ENCODE results near the gene BEST1. TPM values are rescaled to one million over a fixed set of nuclear protein-coding genes. Genes with fewer than 3 reads are reported as not detected.

Gene BEST1
- total and polyA plus RNA-seq, 9 donors: 1.0 to 17.8 (median 4.2) TPM

DNA sequence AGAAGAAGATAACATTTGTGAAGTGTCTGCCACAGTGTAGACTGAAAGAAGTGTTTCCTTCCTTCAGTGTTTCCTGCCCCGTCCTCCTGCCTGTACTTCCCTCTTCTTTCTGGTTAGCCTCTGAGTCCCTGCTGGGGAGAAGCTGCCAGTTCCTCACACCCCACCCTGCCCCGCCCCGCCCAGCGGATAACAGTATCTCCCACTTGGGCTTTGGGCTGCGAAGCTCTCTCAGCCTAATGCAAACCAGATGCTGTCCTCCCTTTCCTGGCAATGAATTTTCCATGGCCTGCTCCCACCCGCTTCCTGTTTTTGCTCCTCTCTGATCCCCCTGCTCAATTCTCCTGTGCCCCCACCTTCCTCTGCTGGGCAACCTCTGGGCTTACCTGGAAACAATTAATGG lies 27.6 kb upstream of the BEST1 start:
- WGBS, 3 donors: 1 to 8% (median 7%) methylated on average over 6 of the region's 6 CpGs
- intact Hi-C loops (cut with DNase I): no loop called here

DNA sequence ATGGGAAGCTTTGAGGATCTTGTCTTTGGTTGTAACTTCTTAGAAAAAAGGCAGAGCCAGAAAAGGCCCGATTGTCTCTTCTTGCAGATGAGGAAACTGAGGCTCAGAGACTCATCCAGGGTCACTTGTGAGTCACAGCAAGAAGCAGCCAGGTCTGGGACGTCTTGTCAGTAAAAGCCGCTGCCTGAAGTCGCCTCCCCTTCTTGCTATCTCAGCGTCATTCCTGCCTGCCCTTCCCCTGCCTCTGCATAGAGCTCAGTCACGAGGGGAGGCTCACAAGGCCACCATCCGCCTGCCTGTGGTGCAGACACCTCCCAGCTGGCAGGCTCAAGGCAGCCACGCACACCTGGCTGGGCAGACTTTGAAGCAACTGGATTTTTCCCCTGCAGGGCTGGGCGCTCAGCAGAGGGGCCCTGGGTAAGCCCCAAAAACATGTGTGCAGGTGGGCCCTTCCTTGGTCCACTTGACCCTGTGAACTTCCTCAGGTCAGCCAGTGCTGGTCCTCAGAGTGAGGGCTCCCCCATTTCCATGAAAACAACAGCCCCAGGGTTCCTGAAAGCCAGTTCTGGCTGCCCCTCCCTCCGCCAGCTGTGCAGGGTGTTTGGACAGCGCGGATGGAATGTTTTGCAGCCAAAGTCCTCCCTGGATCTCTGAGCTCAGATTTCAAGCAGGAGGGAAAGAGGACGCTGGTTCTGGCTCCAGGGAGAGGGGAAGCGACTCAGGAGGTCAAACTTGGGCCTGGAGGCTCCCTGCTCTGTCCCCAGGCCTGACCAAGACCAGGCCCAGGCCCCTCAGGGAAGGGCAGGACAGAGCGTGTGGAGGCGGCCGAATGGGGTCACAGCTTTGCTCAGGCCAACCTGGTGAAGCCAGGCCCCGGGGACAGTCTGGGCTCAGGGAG lies 26.7 kb upstream of the BEST1 start:
- Histone ChIP-seq H3K27ac (peak overlapping the region; percentile 76 to 98), H3K4me1 (ENCODE audit: insufficient read depth) (peaks cover 21% of the 10 kb centered on the region), H3K36me3 (no peaks in the 10 kb centered on the region), H3K9me3 (no peaks in the 10 kb centered on the region), H3K27me3 (no peaks in the 10 kb centered on the region), H3K4me3 (no peak overlapping the region)
- intact Hi-C loops (cut with DNase I): no loop called here
- TF ChIP-seq CTCF (IDR thresholded peaks at IDR 0.05) (no peak), POLR2A (IDR thresholded peaks at IDR 0.05) (peak; percentile 10)
- WGBS, 3 donors: 6 to 17% (median 14%) methylated on average over 18 of the region's 18 CpGs
- peak; percentile 80 to 85 (median 82) for DNase-seq

More for the DNA sequence above, 27.6 kb upstream of the BEST1 start:
- Histone ChIP-seq H3K4me1 (ENCODE audit: insufficient read depth) (peaks cover 26% of the 10 kb centered on the region), H3K4me3 (no peak overlapping the region), H3K27me3 (no peaks in the 10 kb centered on the region), H3K36me3 (no peaks in the 10 kb centered on the region), H3K9me3 (no peaks in the 10 kb centered on the region), H3K27ac (peak overlapping the region; percentile 76 to 98)
- peak; percentile 84 to 94 (median 91) for DNase-seq
- no peak for TF ChIP-seq POLR2A (IDR thresholded peaks at IDR 0.05)
- peak; percentile 45 for TF ChIP-seq EP300 (IDR thresholded peaks at IDR 0.05)

DNA sequence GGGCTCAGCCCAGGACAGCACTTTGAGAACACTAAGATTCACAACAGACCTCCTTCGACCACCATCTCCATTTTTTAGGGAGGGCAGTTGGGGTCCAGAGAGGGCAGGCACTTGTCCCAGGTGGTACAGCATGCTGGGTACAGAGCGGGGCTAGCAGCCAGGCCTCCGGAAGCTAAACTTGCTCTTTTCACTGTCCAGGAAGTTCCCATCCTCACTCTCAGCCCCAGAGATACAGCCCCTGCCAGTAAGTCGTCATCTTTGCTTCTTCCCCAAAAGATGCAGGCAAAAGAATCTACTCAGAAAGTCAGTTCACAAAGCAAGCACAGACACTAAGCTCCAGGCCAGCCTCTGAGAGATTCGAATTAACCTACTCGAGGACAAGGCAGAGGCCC lies 26.1 kb upstream of the BEST1 start:
- WGBS, 3 donors: 25 to 30% (median 29%) methylated on average over 6 of the region's 6 CpGs
- Histone ChIP-seq H3K9me3 (no peaks in the 10 kb centered on the region), H3K36me3 (no peaks in the 10 kb centered on the region), H3K27ac (peak overlapping the region; percentile 76 to 98), H3K4me3 (no peak overlapping the region), H3K4me1 (ENCODE audit: insufficient read depth) (peaks cover 18% of the 10 kb centered on the region), H3K27me3 (no peaks in the 10 kb centered on the region)
- TF ChIP-seq EP300 (IDR thresholded peaks at IDR 0.05) (no peak), POLR2A (IDR thresholded peaks at IDR 0.05) (no peak), CTCF (IDR thresholded peaks at IDR 0.05) (no peak)
- peak in 2 of 5 donors; percentile 36 to 47 for DNase-seq
- intact Hi-C loops (cut with DNase I): no loop called here

- Histone ChIP-seq H3K36me3 (no peaks in the 10 kb centered on the region), H3K4me1 (ENCODE audit: insufficient read depth) (peaks cover 12% of the 10 kb centered on the region), H3K4me3 (no peak overlapping the region), H3K27ac (no peak overlapping the region), H3K9me3 (no peaks in the 10 kb centered on the region), H3K27me3 (no peaks in the 10 kb centered on the region)
- intact Hi-C loops (cut with DNase I): no loop called here
- 90 to 94% (median 91%) methylated on average over 2 of the region's 2 CpGs for WGBS, 3 donors
- DNase-seq: no peak
- TF ChIP-seq EP300 (IDR thresholded peaks at IDR 0.05): no peak
- TF ChIP-seq CTCF (IDR thresholded peaks at IDR 0.05): no peak
- TF ChIP-seq POLR2A (IDR thresholded peaks at IDR 0.05): no peak
These were observed 24.4 kb upstream of the BEST1 start for GRCh38 chr11:61925736-61926135.

DNA sequence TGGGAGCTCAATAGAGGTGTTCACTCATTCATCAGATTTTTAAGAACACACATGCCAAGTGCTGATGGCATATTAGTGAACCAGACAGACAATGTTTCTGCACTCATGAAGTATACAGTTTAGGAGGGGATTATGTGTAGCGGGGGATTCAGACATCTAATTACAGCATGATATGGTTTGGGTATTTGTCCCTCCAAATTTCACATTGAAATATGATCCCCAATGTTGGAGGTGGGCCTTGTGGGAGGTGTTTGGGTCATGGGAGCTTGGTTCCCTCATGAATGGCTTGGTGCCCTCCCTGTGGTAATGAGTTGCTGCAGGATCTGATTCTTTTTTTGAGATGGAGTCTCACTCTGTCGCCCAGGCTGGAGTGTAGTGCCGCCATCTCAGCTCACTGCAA lies 23.9 kb upstream of the BEST1 start:
- no peaks in the 10 kb centered on the region for H3K36me3 ChIP-seq
- H3K27me3 ChIP-seq: no peaks in the 10 kb centered on the region
- WGBS, 3 donors: 94 to 98% (median 94%) methylated on average over 3 of the region's 3 CpGs
- no peaks in the 10 kb centered on the region for H3K9me3 ChIP-seq
- no peak overlapping the region for H3K4me3 ChIP-seq
- peaks cover 12% of the 10 kb centered on the region for H3K4me1 ChIP-seq (ENCODE audit: insufficient read depth)
- H3K27ac ChIP-seq: no peak overlapping the region
- no peak for TF ChIP-seq POLR2A (IDR thresholded peaks at IDR 0.05)
- no peak for TF ChIP-seq CTCF (IDR thresholded peaks at IDR 0.05)
- no peak for TF ChIP-seq EP300 (IDR thresholded peaks at IDR 0.05)
- no peak for DNase-seq
- intact Hi-C loops (cut with DNase I): no loop called here
